H9 (cell line): ENCODE measurements around the gene DNAJB2. TPM values are rescaled to one million over a fixed set of nuclear protein-coding genes. Genes with fewer than 3 reads are reported as not detected.

ENCODE experiments used
- DNase-seq: peaks from one replicate; pipeline ENCODE4 v3.0.0-alpha.2; 2017
- H2AFZ ChIP-seq: one replicate; pipeline ENCODE4 v1.6.1; 2013; ENCODE audit warnings: mild to moderate bottlenecking, low read length, control low read depth, moderate library complexity
- H2AK5ac ChIP-seq: 2 replicates; pipeline ENCODE4 v1.6.1; 2013; ENCODE audit warnings: low read length, control low read depth, mixed read lengths; ENCODE audit not compliant: insufficient read length
- H2BK120ac ChIP-seq: one replicate; pipeline ENCODE4 v1.6.1; 2013; ENCODE audit warnings: low read depth, mild to moderate bottlenecking, low read length, control low read depth, inconsistent platforms; ENCODE audit not compliant: poor library complexity, severe bottlenecking
- H2BK12ac ChIP-seq: 2 replicates; pipeline ENCODE4 v1.6.1; 2013; ENCODE audit warnings: low read length, control low read depth, mixed read lengths, low read depth; ENCODE audit not compliant: insufficient read length
- H2BK15ac ChIP-seq: 2 replicates; pipeline ENCODE4 v1.6.1; 2013; ENCODE audit warnings: low read depth, low read length, control low read depth
- H2BK20ac ChIP-seq: one replicate; pipeline ENCODE4 v1.6.1; 2013; ENCODE audit warnings: low read depth, mild to moderate bottlenecking, low read length, control low read depth, inconsistent platforms; ENCODE audit not compliant: poor library complexity, severe bottlenecking
- H2BK5ac ChIP-seq: 2 replicates; pipeline ENCODE4 v1.6.1; 2013; ENCODE audit warnings: low read length, control low read depth, mixed read lengths; ENCODE audit not compliant: insufficient read length
- H3K14ac ChIP-seq: 2 replicates; pipeline ENCODE4 v1.6.1; 2013; ENCODE audit warnings: low read length, control low read depth; ENCODE audit not compliant: insufficient read depth
- H3K18ac ChIP-seq: 2 replicates; pipeline ENCODE4 v1.6.1; 2013; ENCODE audit warnings: low read depth, mild to moderate bottlenecking, mixed read lengths, low read length, control low read depth; ENCODE audit not compliant: insufficient read length
- H3K23ac ChIP-seq: 2 replicates; pipeline ENCODE4 v1.6.1; 2013; ENCODE audit warnings: low read length, control low read depth, mixed read lengths, low read depth; ENCODE audit not compliant: insufficient read length
- H3K23me2 ChIP-seq: 2 replicates; pipeline ENCODE4 v1.6.1; 2013; ENCODE audit warnings: low read depth, mild to moderate bottlenecking, mixed read lengths, low read length, control low read depth; ENCODE audit not compliant: insufficient read length, poor library complexity, severe bottlenecking
- H3K27ac ChIP-seq: 2 replicates; pipeline ENCODE4 v1.5.1; 2013; ENCODE audit warnings: low read length, control low read depth, mixed read lengths, low read depth; ENCODE audit not compliant: insufficient read length
- H3K27me3 ChIP-seq: 2 replicates; pipeline ENCODE4 v1.6.1; 2013; ENCODE audit warnings: low read length, control low read depth, inconsistent platforms; ENCODE audit not compliant: insufficient read depth
- H3K4ac ChIP-seq: 2 replicates; pipeline ENCODE4 v1.6.1; 2013; ENCODE audit warnings: low read depth, mild to moderate bottlenecking, control low read depth, inconsistent platforms, low read length, moderate library complexity
- H3K4me1 ChIP-seq: 2 replicates; pipeline ENCODE4 v1.6.1; 2013; ENCODE audit warnings: low read length, control low read depth, inconsistent platforms; ENCODE audit not compliant: insufficient read depth
- H3K4me2 ChIP-seq: 2 replicates; pipeline ENCODE4 v1.6.1; 2013; ENCODE audit warnings: low read length, control low read depth, mixed read lengths; ENCODE audit not compliant: insufficient read length, insufficient read depth
- H3K56ac ChIP-seq: 2 replicates; pipeline ENCODE4 v1.6.1; 2013; ENCODE audit warnings: low read depth, mild to moderate bottlenecking, mixed read lengths, low read length, control low read depth; ENCODE audit not compliant: insufficient read length
- H3K79me1 ChIP-seq: 2 replicates; pipeline ENCODE4 v1.6.1; 2013; ENCODE audit warnings: low read depth, mild to moderate bottlenecking, moderate library complexity, low read length, control low read depth, inconsistent platforms; ENCODE audit not compliant: insufficient read depth, poor library complexity, severe bottlenecking
- H3K79me2 ChIP-seq: 2 replicates; pipeline ENCODE4 v1.6.1; 2013; ENCODE audit warnings: low read length, control low read depth, inconsistent platforms; ENCODE audit not compliant: insufficient read depth
- H3K9ac ChIP-seq: 2 replicates; pipeline ENCODE4 v1.6.1; 2013; ENCODE audit warnings: low read length, control low read depth, mixed read lengths; ENCODE audit not compliant: insufficient read length; ENCODE audit errors: extremely low read depth
- H3K9me3 ChIP-seq: one replicate; pipeline ENCODE4 v1.6.1; 2013; ENCODE audit warnings: low read depth, low read length, inconsistent platforms; ENCODE audit not compliant: control insufficient read depth
- H3T11ph ChIP-seq: one replicate; pipeline ENCODE4 v1.6.1; 2013; ENCODE audit warnings: mild to moderate bottlenecking, low read length, control low read depth, inconsistent platforms
- H4K20me1 ChIP-seq: one replicate; pipeline ENCODE4 v1.6.1; 2013; ENCODE audit not compliant: control insufficient read depth, insufficient read length, insufficient read depth
- H4K5ac ChIP-seq: 2 replicates; pipeline ENCODE4 v1.6.1; 2013; ENCODE audit warnings: low read depth, mild to moderate bottlenecking, mixed read lengths, low read length, control low read depth; ENCODE audit not compliant: insufficient read length
- H4K8ac ChIP-seq: replicated peaks from 2 replicates; pipeline ENCODE4 v1.6.1; 2013; ENCODE audit warnings: low read length, control low read depth, mixed read lengths, low read depth; ENCODE audit not compliant: insufficient read length
- H4K91ac ChIP-seq: 2 replicates; pipeline ENCODE4 v1.6.1; 2013; ENCODE audit warnings: low read depth, mild to moderate bottlenecking, moderate library complexity, mixed read lengths, low read length, control low read depth; ENCODE audit not compliant: insufficient read length
- H3K27ac Mint-ChIP-seq, 3 experiments: 2 replicates in 2 of 3; 3 replicates in 1 of 3; pipeline ENCODE4 v1.8.0; 2020 to 2021; ENCODE audit warnings: mixed read lengths in 3 of 3, mild to moderate bottlenecking in 1 of 3, moderate library complexity in 1 of 3
- H3K27me3 Mint-ChIP-seq: 2 replicates; pipeline ENCODE4 v1.8.0; 2021; ENCODE audit warnings: low read depth, mild to moderate bottlenecking, moderate library complexity, mixed read lengths
- H3K36me3 Mint-ChIP-seq, 3 experiments: 2 replicates in 2 of 3; 3 replicates in 1 of 3; pipeline ENCODE4 v1.8.0; 2020 to 2021; ENCODE audit warnings: low read depth in 3 of 3, mixed read lengths in 3 of 3; ENCODE audit not compliant: insufficient read depth in 1 of 3
- H3K4me1 Mint-ChIP-seq, 2 experiments: 2 replicates each; pipeline ENCODE4 v1.8.0; 2020; ENCODE audit warnings: mixed read lengths in 2 of 2
- H3K4me3 Mint-ChIP-seq, 2 experiments: 2 replicates in 1 of 2; 3 replicates in 1 of 2; pipeline ENCODE4 v1.8.0; 2020 to 2021; ENCODE audit warnings: mild to moderate bottlenecking in 2 of 2, mixed read lengths in 2 of 2, moderate library complexity in 1 of 2
- H3K9me3 Mint-ChIP-seq, 2 experiments: 2 replicates in 1 of 2; 3 replicates in 1 of 2; pipeline ENCODE4 v1.8.0; 2020; ENCODE audit warnings: mild to moderate bottlenecking in 2 of 2, mixed read lengths in 2 of 2, moderate library complexity in 1 of 2
- CTCF ChIP-seq: fragments of 200-600 bp; sonication (generic); conservative IDR thresholded peaks from 3 replicates; pipeline ENCODE4 v1.8.0; 2021; ENCODE audit warnings: antibody characterized with exemption, mild to moderate bottlenecking
- WGBS: extraction: QIAGEN DNeasy Blood & Tissue Kit; methylation state at CpG from one replicate; pipeline ENCODE4 v1.1.7; 2013; ENCODE audit warnings: missing lambda C conversion rate, low lambda C conversion rate, mixed read lengths; ENCODE audit not compliant: insufficient read length; ENCODE audit errors: extremely low coverage; 5-methylcytosine and 5-hydroxymethylcytosine counted together
- total RNA-seq: library from RNA; stranded (reverse); gene quantifications from 2 replicates; pipeline ENCODE4 v1.2.1, GENCODE V29; 2021

Gene DNAJB2
- total RNA-seq, 1 experiment from 2014 or later = 34.1 TPM

- DNase-seq = peak; percentile 96
- no peak within 1 kb of the TSS for H2AK5ac ChIP-seq
- H3K4me1 Mint-ChIP-seq = peaks cover 19 to 27% of the 10 kb centered on the region in 2 experiments
- H3K4me1 ChIP-seq = peaks cover 2% of the 10 kb centered on the region; the same call in 1 of the 2 replicates
- H3K18ac ChIP-seq = peak within 1 kb of the TSS; percentile 89
- H3K9me3 Mint-ChIP-seq = no peaks in the 10 kb centered on the region
- H3K4me3 Mint-ChIP-seq = peak within 1 kb of the TSS; percentile 92 to 96
- H2BK12ac ChIP-seq = no peak within 1 kb of the TSS
- no peaks in the 10 kb centered on the region for H3K23me2 ChIP-seq
- no CpG with 5 or more reads among the region's 46 CpGs for WGBS
- H3K79me2 ChIP-seq = no peaks in the 10 kb centered on the region
- no peak for TF ChIP-seq CTCF
- peak within 1 kb of the TSS; percentile 11 for H2BK5ac ChIP-seq
- peak within 1 kb of the TSS; percentile 77 for H3K4me2 ChIP-seq
- H3K27me3 Mint-ChIP-seq = no peaks in the 10 kb centered on the region
- no peak within 1 kb of the TSS for H2BK120ac ChIP-seq
- no peaks in the 10 kb centered on the region for H4K20me1 ChIP-seq
- no peak within 1 kb of the TSS for H2AFZ ChIP-seq
- no peak within 1 kb of the TSS for H3K56ac ChIP-seq
- peak within 1 kb of the TSS; percentile 5 for H4K5ac ChIP-seq
- H3K14ac ChIP-seq = peak within 1 kb of the TSS; percentile 89
- peak within 1 kb of the TSS; percentile 95 to 98 (median 97) for H3K27ac Mint-ChIP-seq
- no peaks in the 10 kb centered on the region for H3K79me1 ChIP-seq
- H3K36me3 Mint-ChIP-seq = peaks cover 2 to 17% (median 16%) of the 10 kb centered on the region in 3 experiments; a peak in 6 of 7 replicates
- no peak within 1 kb of the TSS for H3K27ac ChIP-seq
- no peak within 1 kb of the TSS for H4K91ac ChIP-seq
- no peak within 1 kb of the TSS for H3K23ac ChIP-seq
- H2BK15ac ChIP-seq = no peak within 1 kb of the TSS
- no peak within 1 kb of the TSS for H2BK20ac ChIP-seq
- H3T11ph ChIP-seq = no peak within 1 kb of the TSS
- H3K9me3 ChIP-seq = no peaks in the 10 kb centered on the region
- H3K27me3 ChIP-seq = no peaks in the 10 kb centered on the region
- peak within 1 kb of the TSS; percentile 90 for H3K9ac ChIP-seq
- no peak within 1 kb of the TSS for H3K4ac ChIP-seq
- H4K8ac ChIP-seq = no peak within 1 kb of the TSS
These were observed 33.8 kb upstream of the DNAJB2 start, which contains the start of the genes GLB1L and STK16 for GRCh38 chr2:219245148-219245898. Gene GLB1L, minus strand, starts transcription at chr2:219245444. Its CDS starts 1,871 bp downstream, at chr2:219243573. Gene STK16, plus strand, starts transcription at chr2:219245479. Its CDS starts 521 bp downstream, at chr2:219246000.
